Measurements from ENCODE around the gene AKR1C2. TPM values are rescaled to one million over a fixed set of nuclear protein-coding genes. Genes with fewer than 3 reads are reported as not detected.

Gene AKR1C2
- total RNA-seq, 1 experiment from 2014 or later: 0.25 TPM

DNA sequence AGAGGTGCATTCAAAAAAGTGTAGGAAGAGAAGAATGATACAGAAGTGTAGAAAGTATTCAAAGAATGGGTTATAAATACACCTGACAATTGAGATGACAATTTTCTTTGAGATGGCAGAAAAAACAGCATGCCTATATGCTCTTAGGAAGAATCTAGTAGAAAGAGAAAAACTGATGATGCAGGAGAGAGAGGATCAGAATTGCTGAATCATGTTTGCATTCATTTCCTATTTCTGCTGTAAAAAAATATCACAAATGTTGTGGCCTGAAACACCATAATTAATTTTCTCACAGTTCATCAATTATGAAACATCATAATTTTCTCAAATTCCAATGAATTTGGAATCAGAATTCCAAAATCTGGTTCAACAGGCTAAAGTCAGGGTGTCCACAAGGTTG lies 50.3 kb downstream of the AKR1C2 start:
- H3K4me1 ChIP-seq (ENCODE audit: control insufficient read depth in 1 of 2, insufficient read depth in 2 of 2, low read length in 2 of 2): no peaks in the 10 kb centered on the region
- no peak overlapping the region for H3K9ac ChIP-seq (ENCODE audit: low read length)
- no peaks in the 10 kb centered on the region for H3K36me3 ChIP-seq (ENCODE audit: control insufficient read depth in 1 of 2, insufficient read depth in 2 of 2, low read length in 2 of 2)
- CTCF ChIA-PET: no interaction called here
- intact Hi-C loops (cut with micrococcal nuclease): no loop called here
- H4K20me1 ChIP-seq (ENCODE audit: insufficient read depth): no peaks in the 10 kb centered on the region
- H3K27me3 ChIP-seq (ENCODE audit: insufficient read depth, low read length): no peaks in the 10 kb centered on the region
- no peak overlapping the region for H3K27ac ChIP-seq (ENCODE audit: low read depth, low read length)
- POLR2A ChIA-PET: no interaction called here
- no peak overlapping the region for H3K4me3 ChIP-seq (replicated peaks in 1 of 2; ENCODE audit: low read depth in 1 of 2, low read length in 2 of 2)
- no peak overlapping the region for H2AFZ ChIP-seq (ENCODE audit: low read depth, low read length, poor library complexity, severe bottlenecking)
- ATAC-seq: no peak
- RAD21 ChIA-PET (ENCODE audit: low non-redundant PET in 1 of 2, low total read pairs in 2 of 2, uncharacterized antibody in 2 of 2, unreplicated experiment in 2 of 2): no interaction called here
- H3K4me2 ChIP-seq (ENCODE audit: low read length): no peak overlapping the region
- TF ChIP-seq SIN3A (IDR thresholded peaks at IDR 0.05; ENCODE audit: low read depth) (no peak), EGR1 (IDR thresholded peaks at IDR 0.05; ENCODE audit: low read depth) (no peak), EZH2phosphoT487 (IDR thresholded peaks at IDR 0.05; ENCODE audit: borderline replicate concordance) (no peak), RAD21 (IDR thresholded peaks at IDR 0.05; ENCODE audit: low read depth) (no peak), FOSL1 (IDR thresholded peaks at IDR 0.05; ENCODE audit: low read depth) (no peak), SRF (IDR thresholded peaks at IDR 0.05; ENCODE audit: low read depth) (no peak), CEBPB (IDR thresholded peaks at IDR 0.05; ENCODE audit: low read depth) (no peak), ELF1 (IDR thresholded peaks at IDR 0.05; ENCODE audit: borderline replicate concordance, low read depth) (no peak), SP1 (IDR thresholded peaks at IDR 0.05; ENCODE audit: low read depth) (no peak), ZFX (IDR thresholded peaks at IDR 0.05) (no peak), POLR2AphosphoS5 (IDR thresholded peaks at IDR 0.05; ENCODE audit: low read depth, low read length) (no peak), JUND (IDR thresholded peaks at IDR 0.05) (no peak), YY1 (IDR thresholded peaks at IDR 0.05; ENCODE audit: extremely low read depth, insufficient replicate concordance, low read depth, low read length) (no peak), ZNF274 (IDR thresholded peaks at IDR 0.05; ENCODE audit: low read depth, low read length) (no peak), EZH2 (IDR thresholded peaks at IDR 0.05) (no peak)
- TF ChIP-seq, protein P1, sequence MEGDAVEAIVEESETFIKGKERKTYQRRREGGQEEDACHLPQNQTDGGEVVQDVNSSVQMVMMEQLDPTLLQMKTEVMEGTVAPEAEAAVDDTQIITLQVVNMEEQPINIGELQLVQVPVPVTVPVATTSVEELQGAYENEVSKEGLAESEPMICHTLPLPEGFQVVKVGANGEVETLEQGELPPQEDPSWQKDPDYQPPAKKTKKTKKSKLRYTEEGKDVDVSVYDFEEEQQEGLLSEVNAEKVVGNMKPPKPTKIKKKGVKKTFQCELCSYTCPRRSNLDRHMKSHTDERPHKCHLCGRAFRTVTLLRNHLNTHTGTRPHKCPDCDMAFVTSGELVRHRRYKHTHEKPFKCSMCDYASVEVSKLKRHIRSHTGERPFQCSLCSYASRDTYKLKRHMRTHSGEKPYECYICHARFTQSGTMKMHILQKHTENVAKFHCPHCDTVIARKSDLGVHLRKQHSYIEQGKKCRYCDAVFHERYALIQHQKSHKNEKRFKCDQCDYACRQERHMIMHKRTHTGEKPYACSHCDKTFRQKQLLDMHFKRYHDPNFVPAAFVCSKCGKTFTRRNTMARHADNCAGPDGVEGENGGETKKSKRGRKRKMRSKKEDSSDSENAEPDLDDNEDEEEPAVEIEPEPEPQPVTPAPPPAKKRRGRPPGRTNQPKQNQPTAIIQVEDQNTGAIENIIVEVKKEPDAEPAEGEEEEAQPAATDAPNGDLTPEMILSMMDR (IDR thresholded peaks at IDR 0.05 in 2 of 3, conservative IDR thresholded peaks at IDR 0.05 in 1 of 3; ENCODE audit: borderline replicate concordance in 1 of 3, insufficient read depth in 1 of 3, low read depth in 2 of 3, low read length in 2 of 3): no peak
- TF ChIP-seq, protein P2, sequence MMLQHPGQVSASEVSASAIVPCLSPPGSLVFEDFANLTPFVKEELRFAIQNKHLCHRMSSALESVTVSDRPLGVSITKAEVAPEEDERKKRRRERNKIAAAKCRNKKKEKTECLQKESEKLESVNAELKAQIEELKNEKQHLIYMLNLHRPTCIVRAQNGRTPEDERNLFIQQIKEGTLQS (IDR thresholded peaks at IDR 0.05): no peak
- TF ChIP-seq, protein P3, sequence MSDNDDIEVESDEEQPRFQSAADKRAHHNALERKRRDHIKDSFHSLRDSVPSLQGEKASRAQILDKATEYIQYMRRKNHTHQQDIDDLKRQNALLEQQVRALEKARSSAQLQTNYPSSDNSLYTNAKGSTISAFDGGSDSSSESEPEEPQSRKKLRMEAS (IDR thresholded peaks at IDR 0.05): no peak
- TF ChIP-seq, protein P4, sequence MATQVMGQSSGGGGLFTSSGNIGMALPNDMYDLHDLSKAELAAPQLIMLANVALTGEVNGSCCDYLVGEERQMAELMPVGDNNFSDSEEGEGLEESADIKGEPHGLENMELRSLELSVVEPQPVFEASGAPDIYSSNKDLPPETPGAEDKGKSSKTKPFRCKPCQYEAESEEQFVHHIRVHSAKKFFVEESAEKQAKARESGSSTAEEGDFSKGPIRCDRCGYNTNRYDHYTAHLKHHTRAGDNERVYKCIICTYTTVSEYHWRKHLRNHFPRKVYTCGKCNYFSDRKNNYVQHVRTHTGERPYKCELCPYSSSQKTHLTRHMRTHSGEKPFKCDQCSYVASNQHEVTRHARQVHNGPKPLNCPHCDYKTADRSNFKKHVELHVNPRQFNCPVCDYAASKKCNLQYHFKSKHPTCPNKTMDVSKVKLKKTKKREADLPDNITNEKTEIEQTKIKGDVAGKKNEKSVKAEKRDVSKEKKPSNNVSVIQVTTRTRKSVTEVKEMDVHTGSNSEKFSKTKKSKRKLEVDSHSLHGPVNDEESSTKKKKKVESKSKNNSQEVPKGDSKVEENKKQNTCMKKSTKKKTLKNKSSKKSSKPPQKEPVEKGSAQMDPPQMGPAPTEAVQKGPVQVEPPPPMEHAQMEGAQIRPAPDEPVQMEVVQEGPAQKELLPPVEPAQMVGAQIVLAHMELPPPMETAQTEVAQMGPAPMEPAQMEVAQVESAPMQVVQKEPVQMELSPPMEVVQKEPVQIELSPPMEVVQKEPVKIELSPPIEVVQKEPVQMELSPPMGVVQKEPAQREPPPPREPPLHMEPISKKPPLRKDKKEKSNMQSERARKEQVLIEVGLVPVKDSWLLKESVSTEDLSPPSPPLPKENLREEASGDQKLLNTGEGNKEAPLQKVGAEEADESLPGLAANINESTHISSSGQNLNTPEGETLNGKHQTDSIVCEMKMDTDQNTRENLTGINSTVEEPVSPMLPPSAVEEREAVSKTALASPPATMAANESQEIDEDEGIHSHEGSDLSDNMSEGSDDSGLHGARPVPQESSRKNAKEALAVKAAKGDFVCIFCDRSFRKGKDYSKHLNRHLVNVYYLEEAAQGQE (IDR thresholded peaks at IDR 0.05; ENCODE audit: low read depth): no peak
- TF ChIP-seq, protein P5, sequence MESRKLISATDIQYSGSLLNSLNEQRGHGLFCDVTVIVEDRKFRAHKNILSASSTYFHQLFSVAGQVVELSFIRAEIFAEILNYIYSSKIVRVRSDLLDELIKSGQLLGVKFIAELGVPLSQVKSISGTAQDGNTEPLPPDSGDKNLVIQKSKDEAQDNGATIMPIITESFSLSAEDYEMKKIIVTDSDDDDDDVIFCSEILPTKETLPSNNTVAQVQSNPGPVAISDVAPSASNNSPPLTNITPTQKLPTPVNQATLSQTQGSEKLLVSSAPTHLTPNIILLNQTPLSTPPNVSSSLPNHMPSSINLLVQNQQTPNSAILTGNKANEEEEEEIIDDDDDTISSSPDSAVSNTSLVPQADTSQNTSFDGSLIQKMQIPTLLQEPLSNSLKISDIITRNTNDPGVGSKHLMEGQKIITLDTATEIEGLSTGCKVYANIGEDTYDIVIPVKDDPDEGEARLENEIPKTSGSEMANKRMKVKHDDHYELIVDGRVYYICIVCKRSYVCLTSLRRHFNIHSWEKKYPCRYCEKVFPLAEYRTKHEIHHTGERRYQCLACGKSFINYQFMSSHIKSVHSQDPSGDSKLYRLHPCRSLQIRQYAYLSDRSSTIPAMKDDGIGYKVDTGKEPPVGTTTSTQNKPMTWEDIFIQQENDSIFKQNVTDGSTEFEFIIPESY (IDR thresholded peaks at IDR 0.05; ENCODE audit: extremely low read depth, insufficient replicate concordance, low read length): no peak
- no peak for DNase-seq (ENCODE audit: low read depth, low spot score)
- H3K9me3 ChIP-seq (ENCODE audit: control insufficient read depth in 1 of 2, insufficient read depth in 1 of 2, low read depth in 1 of 2, low read length in 2 of 2): no peaks in the 10 kb centered on the region
- no peaks in the 10 kb centered on the region for H3K9me2 ChIP-seq (ENCODE audit: insufficient read depth)
- H3K79me2 ChIP-seq (ENCODE audit: insufficient read depth, low read length): no peaks in the 10 kb centered on the region
- no TSS peak for BruUV-seq (replicated peaks)

All from HCT116 (cell line).